ENCODE measurements around the gene ZNF618.

The ZNF618 gene

DNA sequence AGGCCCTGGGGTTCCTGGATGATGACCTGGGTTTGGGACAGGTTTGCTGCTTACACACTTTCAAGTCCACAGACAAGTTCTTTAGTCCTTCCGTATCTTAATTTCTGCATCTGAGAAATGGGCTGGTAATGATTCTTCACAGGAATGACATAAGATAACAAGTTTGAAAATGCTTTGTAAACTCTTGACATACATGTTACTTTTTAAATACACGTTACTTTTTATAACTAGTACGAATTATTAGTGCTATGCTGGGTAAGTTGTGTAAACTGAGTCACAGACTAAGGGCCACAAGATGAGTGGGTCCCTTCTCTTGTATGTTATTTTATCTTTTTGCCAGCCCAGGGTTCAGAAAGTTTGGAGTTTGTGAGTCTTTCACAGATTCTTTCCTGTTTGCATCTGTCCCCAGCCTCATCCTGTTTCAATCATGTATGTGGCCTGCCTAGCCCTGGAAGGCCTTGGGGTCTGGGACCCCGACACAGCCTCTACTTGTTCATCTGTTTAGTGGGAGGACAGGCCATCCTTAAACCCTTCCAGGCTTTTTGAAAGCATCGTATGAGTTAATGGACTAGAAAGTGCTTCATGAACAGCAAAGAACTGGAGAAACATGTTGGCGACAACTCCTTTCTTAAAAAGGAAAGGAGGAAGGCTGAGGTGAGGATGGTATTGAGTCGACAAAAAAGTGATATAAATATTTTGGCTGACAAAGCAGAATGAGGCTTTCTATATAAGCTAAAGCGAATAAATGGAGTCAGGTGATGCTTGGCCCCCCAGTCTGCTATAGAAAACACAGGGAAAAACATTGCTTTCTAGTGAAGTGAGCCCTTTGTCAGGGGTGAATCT, 9.3 kb downstream of the ZNF618 start:
- DNase-seq, result no peak

- DNase-seq, result no peak
Observed at GRCh38 chr9:113886026-113886369, 9.9 kb downstream of the ZNF618 start.

DNA sequence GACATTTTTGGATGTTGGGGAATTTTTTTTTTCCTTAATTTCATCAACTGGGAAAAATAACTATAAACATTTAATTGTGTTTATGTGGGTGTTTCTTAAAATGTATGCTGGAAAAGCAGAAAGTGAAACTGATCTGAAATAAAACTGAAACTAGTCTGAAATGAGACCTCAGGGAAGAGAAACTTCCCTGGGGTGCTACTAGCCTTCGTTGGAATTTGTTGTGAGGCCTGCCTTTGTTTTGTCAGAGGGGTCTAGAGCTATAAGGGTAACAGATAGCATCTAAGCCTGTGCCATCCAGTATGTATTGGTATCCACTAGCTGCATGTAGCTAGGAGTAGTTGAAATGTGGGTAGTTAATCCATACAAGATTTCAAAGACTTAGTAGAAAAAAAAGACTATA, 10.4 kb downstream of the ZNF618 start:
- DNase-seq, result no peak

- DNase-seq, result no peak
Observed at GRCh38 chr9:113886933-113887332, 10.8 kb downstream of the ZNF618 start.

GRCh38 chr9:113887436-113887835, 11.3 kb downstream of the ZNF618 start:
- DNase-seq, result no peak

DNA sequence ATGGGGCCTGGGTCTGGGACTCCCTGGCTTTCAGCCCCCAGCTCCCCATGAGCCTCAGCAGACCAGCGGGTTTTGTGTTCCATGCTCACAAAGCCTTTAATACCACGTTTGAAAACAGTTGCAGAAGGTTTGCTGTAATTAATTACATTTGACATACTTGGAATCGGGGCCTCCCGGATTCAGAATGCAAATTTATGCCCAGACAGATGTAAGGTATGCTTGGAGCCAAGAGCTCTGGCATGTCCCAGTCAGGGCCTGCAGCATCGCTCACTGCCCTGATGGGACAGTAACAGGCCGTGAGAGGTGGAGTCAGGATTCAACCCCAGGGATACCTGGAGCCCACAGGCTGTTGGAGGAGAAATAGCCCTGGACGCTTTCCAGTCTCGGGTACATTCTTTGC, 12.2 kb downstream of the ZNF618 start:
- DNase-seq, result no peak

DNA sequence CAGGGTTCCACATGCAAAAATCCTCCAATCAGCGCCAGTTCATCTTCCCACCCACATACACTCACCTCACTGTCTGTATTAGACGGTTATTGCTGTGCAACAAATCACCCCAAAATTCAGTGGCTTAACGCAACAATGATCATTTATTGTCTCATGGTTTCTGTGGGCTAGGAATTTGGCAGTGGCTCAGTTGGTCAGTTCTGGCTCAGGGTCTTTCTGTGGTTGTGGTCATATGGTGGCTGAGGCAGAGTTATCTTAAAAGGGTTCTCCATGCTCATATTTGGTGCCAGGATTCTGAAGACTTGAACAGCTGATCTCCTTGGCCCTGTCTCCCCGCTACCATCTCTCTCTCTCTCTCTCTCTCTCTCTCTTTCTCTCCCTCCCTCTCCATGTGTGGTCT, 12.9 kb downstream of the ZNF618 start:
- DNase-seq, result no peak

- no peak for DNase-seq
Observed at GRCh38 chr9:113890704-113891103, 14.6 kb downstream of the ZNF618 start.

DNA sequence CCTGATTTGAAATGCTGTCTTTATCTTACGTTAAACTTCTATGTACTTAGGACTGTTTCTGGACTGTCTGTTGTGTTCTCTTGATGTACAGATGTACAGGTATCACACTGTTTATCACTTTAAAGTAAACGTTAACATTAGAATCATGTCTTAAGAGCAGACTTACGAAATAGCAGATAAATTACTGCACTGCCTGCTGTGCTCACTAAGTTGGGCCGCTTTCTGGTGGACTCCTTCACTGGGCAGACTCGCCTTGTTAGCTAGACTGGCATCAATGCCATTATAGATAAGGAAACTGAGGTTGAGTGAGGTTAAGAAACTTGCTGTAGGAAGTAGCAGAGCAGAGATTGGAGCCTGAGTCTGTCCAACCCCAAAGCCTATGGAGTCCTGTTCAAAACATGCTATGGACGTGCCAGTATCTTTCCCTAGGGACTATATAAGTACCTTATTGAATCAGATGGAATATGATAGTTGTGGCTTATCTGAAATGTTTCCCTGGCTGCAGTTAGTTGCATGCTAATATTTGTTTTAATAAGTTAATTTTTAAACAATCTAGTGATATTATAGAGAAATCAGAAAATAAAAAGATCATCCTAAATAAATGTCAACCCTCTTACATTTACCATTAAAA, 16.9 kb downstream of the ZNF618 start:
- DNase-seq, result no peak

DNA sequence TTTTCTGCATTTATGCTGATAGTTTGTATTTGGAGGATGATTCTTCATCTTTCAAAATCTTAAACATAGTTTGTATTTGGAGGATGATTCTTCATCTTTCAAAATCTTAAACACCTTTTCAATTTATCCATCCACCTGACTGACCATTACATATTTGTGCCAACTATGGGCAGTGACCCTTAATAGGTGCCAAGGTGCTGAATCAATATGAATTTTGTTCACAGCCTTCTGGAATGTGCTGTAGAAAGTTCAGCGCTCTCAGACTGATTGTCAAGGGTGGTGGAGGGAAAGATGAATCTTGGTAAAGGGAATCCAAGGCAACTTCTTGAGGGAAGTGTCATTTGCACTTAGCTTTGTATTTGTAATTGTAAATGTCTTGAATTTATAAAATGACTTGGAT, 18.1 kb downstream of the ZNF618 start:
- no peak for DNase-seq

DNA sequence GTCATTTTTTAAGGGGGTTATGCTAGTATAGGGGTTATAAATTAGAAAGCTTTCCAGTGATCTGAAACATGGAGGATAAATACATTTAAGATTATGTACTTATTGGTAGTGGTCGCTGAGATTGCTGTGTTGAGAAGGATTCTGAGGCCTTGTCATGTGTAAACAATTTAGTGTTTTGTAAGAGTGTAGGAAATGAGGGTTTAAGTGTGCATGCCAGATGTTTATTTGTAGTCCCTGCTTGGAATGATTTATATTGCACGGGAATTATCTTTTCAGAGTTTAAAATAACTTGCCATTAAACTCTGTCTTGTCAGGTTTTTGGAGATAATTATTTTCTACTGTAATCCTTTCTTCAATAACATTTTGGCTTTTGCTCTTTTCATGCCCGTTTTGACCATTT, 19.4 kb downstream of the ZNF618 start:
- DNase-seq, result no peak

DNA sequence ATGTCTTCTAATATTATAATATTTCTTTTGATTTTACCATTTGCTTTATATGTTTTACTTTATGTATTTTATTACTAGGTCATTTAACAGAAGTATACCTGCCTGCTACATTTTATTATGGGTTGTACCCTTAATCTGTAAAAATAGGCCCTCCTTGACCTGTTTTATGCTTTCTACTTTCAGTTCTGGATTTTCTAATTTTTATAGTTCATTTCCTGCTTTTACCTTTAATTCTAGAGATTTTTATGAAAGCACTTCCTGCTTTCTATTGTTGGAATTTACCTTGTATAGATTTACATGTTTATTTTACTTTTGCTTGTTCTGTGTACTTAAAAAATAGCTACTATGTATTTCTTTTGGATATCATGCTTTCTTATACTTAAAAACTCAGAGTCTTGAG, 20.6 kb downstream of the ZNF618 start:
- DNase-seq, result no peak

DNA sequence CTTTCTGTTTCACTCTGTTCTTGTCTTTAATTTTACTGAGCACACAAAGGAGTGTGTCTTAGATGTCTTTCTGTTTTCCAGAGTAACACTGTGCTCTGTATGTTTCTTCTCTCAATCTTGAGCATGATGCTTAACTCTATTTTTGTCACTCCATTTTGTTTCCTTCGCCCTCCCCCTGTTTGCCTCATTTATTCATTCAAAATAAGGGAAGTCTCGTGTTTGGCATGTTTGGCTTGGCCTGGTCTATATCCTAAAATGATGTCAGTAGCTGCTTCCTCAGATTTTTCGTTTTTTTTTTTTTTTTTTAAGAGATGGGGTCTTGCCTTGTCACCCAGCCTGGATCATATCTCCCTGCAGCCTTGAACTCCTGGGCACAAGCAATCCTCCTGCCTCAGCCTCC, 22.0 kb downstream of the ZNF618 start:
- DNase-seq, result no peak

DNA sequence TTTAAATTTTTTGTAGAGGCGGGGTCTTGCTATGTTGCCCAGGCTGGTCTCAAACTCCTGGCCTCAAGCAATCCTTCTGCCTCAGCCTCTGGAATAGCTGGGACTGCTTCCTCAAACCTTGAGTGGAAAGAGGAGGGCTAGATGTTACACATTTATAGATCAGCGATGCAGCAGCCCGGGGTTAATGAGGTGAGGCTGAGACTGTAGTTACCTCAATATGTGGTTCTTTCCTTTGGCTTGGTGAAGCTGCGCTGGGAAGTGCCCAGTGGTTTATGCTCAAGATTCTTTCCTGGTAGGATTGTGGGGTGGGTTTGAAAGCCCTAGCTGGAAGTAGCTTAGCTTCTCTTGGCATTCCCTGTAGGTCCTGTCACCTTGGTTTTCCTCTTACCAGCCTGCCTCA, 22.5 kb downstream of the ZNF618 start:
- no peak for DNase-seq

GRCh38 chr9:113899205-113899604, 23.1 kb downstream of the ZNF618 start:
- no peak for DNase-seq

GRCh38 chr9:113901221-113901688, 25.1 kb downstream of the ZNF618 start:
- no peak for DNase-seq

GRCh38 chr9:113903514-113904077, 27.5 kb downstream of the ZNF618 start:
- DNase-seq, result no peak

- DNase-seq, result no peak
Observed at GRCh38 chr9:113906411-113907110, 30.5 kb downstream of the ZNF618 start.

GRCh38 chr9:113907282-113907681, 31.2 kb downstream of the ZNF618 start:
- no peak for DNase-seq

- DNase-seq, result no peak
Observed at GRCh38 chr9:113909421-113909820, 33.3 kb downstream of the ZNF618 start.

DNA sequence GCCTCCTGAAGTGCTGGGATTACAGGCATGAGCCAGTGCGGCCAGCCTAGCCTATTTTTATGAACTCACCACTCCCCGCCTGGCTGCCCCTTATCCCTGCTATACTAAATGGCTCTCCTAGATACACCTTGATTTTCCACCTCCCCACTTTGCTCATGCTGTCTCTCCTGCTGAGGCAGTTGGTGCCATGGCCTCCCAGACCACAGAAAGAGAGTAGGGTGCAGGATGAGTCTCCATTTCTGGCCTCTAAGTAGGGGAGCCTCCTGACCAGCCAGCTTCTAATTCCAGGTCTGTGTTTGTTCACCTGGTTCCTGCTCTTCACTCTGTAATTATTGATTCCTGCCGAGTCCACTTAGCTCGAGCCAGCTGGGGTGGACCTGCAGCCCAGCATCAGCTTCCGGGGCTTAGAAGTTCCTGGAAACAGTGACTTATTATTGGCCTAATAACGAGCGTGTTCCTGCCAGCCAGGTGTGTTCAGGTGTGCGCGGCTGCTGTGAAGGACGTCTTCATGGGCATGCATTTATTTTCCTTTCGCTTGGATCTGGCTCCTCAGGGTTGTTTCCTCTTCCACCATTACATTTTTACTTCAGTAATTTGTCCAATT, 34.0 kb downstream of the ZNF618 start:
- DNase-seq, result no peak

- no peak for DNase-seq
Observed at GRCh38 chr9:113911850-113912557, 35.9 kb downstream of the ZNF618 start.

GRCh38 chr9:113912816-113913215, 36.7 kb downstream of the ZNF618 start:
- no peak for DNase-seq
